ENCODE data around the gene EXOC2.
A peak's percentile ranks its signal among the peaks of the same experiment; 100 is the strongest.

EXOC2 gene

GRCh38 chr6:686497-686896 lies 6.4 kb downstream of the EXOC2 start:
- peak; percentile 28 for TF ChIP-seq CTCF (conservative IDR thresholded peaks at IDR 0.05)
- no peak for TF ChIP-seq ZFX (IDR thresholded peaks at IDR 0.05)
- H3K27ac ChIP-seq, result no peak overlapping the region

- H3K27ac ChIP-seq, result no peak overlapping the region
These were observed 7.9 kb downstream of the EXOC2 start for GRCh38 chr6:684831-685636.

GRCh38 chr6:683742-684440 lies 9.0 kb downstream of the EXOC2 start:
- H3K27ac ChIP-seq, result no peak overlapping the region
- TF ChIP-seq ZFX (IDR thresholded peaks at IDR 0.05) (no peak), CTCF (conservative IDR thresholded peaks at IDR 0.05) (no peak)

More at GRCh38 chr6:684831-685636, 7.9 kb downstream of the EXOC2 start:
- TF ChIP-seq ZFX (IDR thresholded peaks at IDR 0.05), result no peak
- TF ChIP-seq CTCF (conservative IDR thresholded peaks at IDR 0.05), result no peak

GRCh38 chr6:680666-681340 lies 12.1 kb downstream of the EXOC2 start:
- no peak overlapping the region for H3K27ac ChIP-seq
- no peak for TF ChIP-seq CTCF (conservative IDR thresholded peaks at IDR 0.05)
- TF ChIP-seq ZFX (IDR thresholded peaks at IDR 0.05), result no peak

- no peak overlapping the region for H3K27ac ChIP-seq
- TF ChIP-seq CTCF (conservative IDR thresholded peaks at IDR 0.05) (no peak), ZFX (IDR thresholded peaks at IDR 0.05) (no peak)
These were observed 12.7 kb downstream of the EXOC2 start for GRCh38 chr6:680251-680650.

GRCh38 chr6:679282-679681 lies 13.7 kb downstream of the EXOC2 start:
- no peak for TF ChIP-seq ZFX (IDR thresholded peaks at IDR 0.05)
- no peak for TF ChIP-seq CTCF (conservative IDR thresholded peaks at IDR 0.05)
- H3K27ac ChIP-seq, result no peak overlapping the region

- TF ChIP-seq CTCF (conservative IDR thresholded peaks at IDR 0.05) (no peak), ZFX (IDR thresholded peaks at IDR 0.05) (no peak)
- H3K27ac ChIP-seq, result no peak overlapping the region
These were observed 14.4 kb downstream of the EXOC2 start for GRCh38 chr6:678520-678919.

Measured in C4-2B (cell line).